A549 treated with dexamethasone at 1 μM for 4 hours (cell line): ENCODE data around the gene ADGRG7. TPM values are rescaled to one million over a fixed set of nuclear protein-coding genes. Genes with fewer than 3 reads are reported as not detected.

Experiments
- total RNA-seq: library from RNA; stranded (reverse); fragments of 200-300 nt; extraction: Qiagen RNA extraction; gene quantifications from 5 replicates; pipeline ENCODE4 v1.2.3, GENCODE V29; 2022

The ADGRG7 gene
- total RNA-seq: not detected in 5 replicates

DNA sequence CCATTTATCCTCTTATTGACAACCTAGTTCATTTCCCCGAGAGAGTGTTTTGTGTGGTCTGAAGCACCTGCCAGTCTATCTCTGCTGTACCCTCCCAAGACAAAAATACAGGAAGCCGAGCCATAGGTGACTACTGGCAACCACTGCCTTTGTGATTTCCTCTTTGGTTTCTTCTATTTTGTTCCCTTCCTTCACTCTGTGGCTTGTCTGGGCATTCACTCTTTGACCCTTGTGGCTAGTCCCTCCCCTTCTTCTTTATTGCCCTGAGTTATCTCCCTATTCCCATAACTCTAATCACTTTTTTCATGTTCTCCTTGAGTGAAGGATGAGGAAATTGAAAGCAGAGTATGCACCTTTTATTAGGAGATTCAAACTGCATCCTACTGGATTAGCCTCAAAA, at the start of gene ADGRG7:
Gene ADGRG7 (plus strand): TSS at position 297 of the 400 bp plus-strand sequence. CDS start 256 bp downstream, outside the sequence.

GRCh38 chr3:100708989-100709841, 99.8 kb downstream of the ADGRG7 start, which contains the start of gene TFG:
TFG (plus strand) TSS chr3:100709494; CDS start chr3:100713686, 4,192 bp downstream.

Other genes starting within 250 kb of the ADGRG7 start
- 47.7 to 56.0 TPM (median 49.6 TPM) in 5 replicates for gene TOMM70, start 208.5 kb upstream of the ADGRG7 start, total RNA-seq
- 0.65 to 1.0 TPM (median 0.88 TPM) in 5 replicates for gene LNP1, start 208.1 kb upstream of the ADGRG7 start, total RNA-seq
- gene TMEM45A, start 117.0 kb upstream of the ADGRG7 start, total RNA-seq: 1.7 to 2.8 TPM (median 2.4 TPM) in 5 replicates
- gene TFG, start 99.9 kb downstream of the ADGRG7 start, total RNA-seq: 126 to 158 TPM (median 150 TPM) in 5 replicates